Left renal pelvis (tissue), 4 donors: Measurements from ENCODE around the gene ENC1. TPM values are rescaled to one million over a fixed set of nuclear protein-coding genes. Genes with fewer than 3 reads are reported as not detected.
"Not testable (repeated sequence)": the region's sequence is repeated elsewhere in the genome, so short reads cannot be mapped to it uniquely, and the experiment has no call there.

Experiments
- DNase-seq, 4 donors: peaks; one replicate each; pipeline ENCODE4 v3.0.0-alpha.2; 2013; ENCODE audit warnings: low read depth in 4 of 4, low spot score in 3 of 4
- polyA plus RNA-seq, 4 donors: library from polyadenylated mRNA; unstranded; fragments of 120-200 nt; gene quantifications; one replicate each; pipeline ENCODE4 v1.2.1, GENCODE V29; 2013; ENCODE audit not compliant: insufficient read length in 4 of 4

The ENC1 gene
- polyA plus RNA-seq: 10 to 100 TPM; 35.7 to 77.6 (median 72.8) TPM

- DNase-seq: peak; percentile 88 to 95 (median 90)
Observed at GRCh38 chr5:74640450-74640953, at the start of gene ENC1. Gene ENC1 (minus strand): TSS chr5:74640728. CDS start chr5:74636485, 4,243 bp downstream.

- no peak for DNase-seq
Observed at GRCh38 chr5:74686962-74687751, 46.6 kb upstream of the ENC1 start.

GRCh38 chr5:74685979-74686631, 45.6 kb upstream of the ENC1 start:
- DNase-seq: no peak

GRCh38 chr5:74684900-74685851, 44.6 kb upstream of the ENC1 start, which contains the start of gene HEXB:
Gene HEXB (plus strand): TSS chr5:74685233. CDS start chr5:74685261, 28 bp downstream.
- DNase-seq: peak; percentile 48 to 59 (median 56)

GRCh38 chr5:74679966-74680365, 39.4 kb upstream of the ENC1 start:
- no peak for DNase-seq

- not testable (repeated sequence) for DNase-seq
Observed at GRCh38 chr5:74679300-74679699, 38.8 kb upstream of the ENC1 start.

- not testable (repeated sequence) for DNase-seq
Observed at GRCh38 chr5:74678123-74678522, 37.6 kb upstream of the ENC1 start.

- DNase-seq: not testable (repeated sequence)
Observed at GRCh38 chr5:74676466-74676865, 35.9 kb upstream of the ENC1 start.

GRCh38 chr5:74673011-74673790, 32.7 kb upstream of the ENC1 start:
- no peak for DNase-seq

- DNase-seq: no peak
Observed at GRCh38 chr5:74672215-74672877, 31.8 kb upstream of the ENC1 start.

GRCh38 chr5:74670396-74671038, 30.0 kb upstream of the ENC1 start:
- DNase-seq: no peak

- DNase-seq: no peak
Observed at GRCh38 chr5:74669821-74670220, 29.3 kb upstream of the ENC1 start.

- no peak for DNase-seq
Observed at GRCh38 chr5:74667396-74667795, 26.9 kb upstream of the ENC1 start.

- DNase-seq: no peak
Observed at GRCh38 chr5:74665816-74666215, 25.3 kb upstream of the ENC1 start.

GRCh38 chr5:74665273-74665672, 24.7 kb upstream of the ENC1 start:
- DNase-seq: no peak

- no peak for DNase-seq
Observed at GRCh38 chr5:74664551-74664950, 24.0 kb upstream of the ENC1 start.

GRCh38 chr5:74660873-74661272, 20.3 kb upstream of the ENC1 start:
- DNase-seq: no peak

GRCh38 chr5:74660140-74660539, 19.6 kb upstream of the ENC1 start:
- no peak for DNase-seq

- no peak for DNase-seq
Observed at GRCh38 chr5:74659172-74659571, 18.6 kb upstream of the ENC1 start.
